ENCODE data around the gene PLCB3.

DNA sequence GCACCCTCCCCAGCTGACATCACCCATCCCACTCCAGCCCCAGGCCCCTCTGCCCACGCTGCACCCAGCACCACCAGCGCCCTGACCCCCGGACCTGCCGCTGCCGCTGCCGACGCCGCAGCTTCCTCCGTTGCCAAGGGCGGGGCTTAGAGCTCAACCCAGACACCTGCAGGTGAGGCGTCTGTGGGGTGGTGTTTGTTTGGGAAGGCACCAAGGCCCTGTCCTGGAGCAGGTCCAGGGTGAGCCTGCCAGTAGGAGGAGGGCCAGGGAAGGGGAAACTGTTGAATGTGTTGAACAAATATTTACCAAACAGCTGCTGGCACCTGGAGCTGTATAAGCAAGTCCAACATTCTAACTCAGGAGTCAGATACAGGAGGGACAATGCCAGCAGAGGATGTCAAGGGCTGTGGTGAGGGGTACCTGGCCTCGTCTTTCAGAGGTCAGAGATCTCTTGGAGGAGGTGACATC is 13.8 kb upstream of the PLCB3 start:
- no peak for TF ChIP-seq EZH2phosphoT487 (IDR thresholded peaks at IDR 0.05; ENCODE audit: low read depth)
- TF ChIP-seq, protein P1, sequence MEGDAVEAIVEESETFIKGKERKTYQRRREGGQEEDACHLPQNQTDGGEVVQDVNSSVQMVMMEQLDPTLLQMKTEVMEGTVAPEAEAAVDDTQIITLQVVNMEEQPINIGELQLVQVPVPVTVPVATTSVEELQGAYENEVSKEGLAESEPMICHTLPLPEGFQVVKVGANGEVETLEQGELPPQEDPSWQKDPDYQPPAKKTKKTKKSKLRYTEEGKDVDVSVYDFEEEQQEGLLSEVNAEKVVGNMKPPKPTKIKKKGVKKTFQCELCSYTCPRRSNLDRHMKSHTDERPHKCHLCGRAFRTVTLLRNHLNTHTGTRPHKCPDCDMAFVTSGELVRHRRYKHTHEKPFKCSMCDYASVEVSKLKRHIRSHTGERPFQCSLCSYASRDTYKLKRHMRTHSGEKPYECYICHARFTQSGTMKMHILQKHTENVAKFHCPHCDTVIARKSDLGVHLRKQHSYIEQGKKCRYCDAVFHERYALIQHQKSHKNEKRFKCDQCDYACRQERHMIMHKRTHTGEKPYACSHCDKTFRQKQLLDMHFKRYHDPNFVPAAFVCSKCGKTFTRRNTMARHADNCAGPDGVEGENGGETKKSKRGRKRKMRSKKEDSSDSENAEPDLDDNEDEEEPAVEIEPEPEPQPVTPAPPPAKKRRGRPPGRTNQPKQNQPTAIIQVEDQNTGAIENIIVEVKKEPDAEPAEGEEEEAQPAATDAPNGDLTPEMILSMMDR (IDR thresholded peaks at IDR 0.05; ENCODE audit: low read depth, low read length), result no peak

All from OCI-LY3 (cell line).